ENCODE data around the gene PPP1R3D. TPM values are rescaled to one million over a fixed set of nuclear protein-coding genes. Genes with fewer than 3 reads are reported as not detected.

Gene PPP1R3D
- total and polyA plus RNA-seq, 2 donors, result 3.2 to 7.2 TPM

Other genes with a start within 250 kb of the PPP1R3D start
- gene SYCP2, start 6.7 kb downstream of the PPP1R3D start, total RNA-seq, result 2.5 TPM
- 7.9 TPM for gene SYCP2, start 6.7 kb downstream of the PPP1R3D start, polyA plus RNA-seq
- gene FAM217B, start 84 bp upstream of the PPP1R3D start, total RNA-seq, result 10.2 TPM
- 10.7 TPM for gene FAM217B, start 84 bp upstream of the PPP1R3D start, polyA plus RNA-seq
- gene CDH26, start 18.1 kb upstream of the PPP1R3D start, total RNA-seq, result 1.8 TPM
- gene CDH26, start 18.1 kb upstream of the PPP1R3D start, polyA plus RNA-seq, result 14.7 TPM